WERI-Rb-1 (cell line): ENCODE data around the gene SNX24.

Experiments used
- DNase-seq: peaks from one replicate; pipeline ENCODE4 v3.0.0-alpha.2; 2020
- H3K27ac ChIP-seq: fragments of 250-450 bp; sonication (Bioruptor Pico); 2 replicates; pipeline ENCODE4 v1.5.1; 2020; ENCODE audit warnings: mild to moderate bottlenecking, moderate library complexity
- H3K27me3 ChIP-seq: fragments of 250-450 bp; sonication (Bioruptor Pico); 2 replicates; pipeline ENCODE4 v1.5.1; 2021; ENCODE audit warnings: mild to moderate bottlenecking, low read depth, moderate library complexity; ENCODE audit not compliant: insufficient read depth, severe bottlenecking
- H3K36me3 ChIP-seq: fragments of 250-450 bp; sonication (Bioruptor Pico); 2 replicates; pipeline ENCODE4 v1.5.1; 2020; ENCODE audit warnings: mild to moderate bottlenecking, moderate library complexity
- H3K4me3 ChIP-seq: 2 replicates; pipeline ENCODE4 v1.5.1; 2011; ENCODE audit warnings: low read depth, mild to moderate bottlenecking, control low read depth, low read length
- H3K9me3 ChIP-seq: fragments of 250-450 bp; sonication (Bioruptor Pico); 2 replicates; pipeline ENCODE4 v1.5.1; 2021; ENCODE audit warnings: mild to moderate bottlenecking, moderate library complexity; ENCODE audit not compliant: severe bottlenecking
- CTCF ChIP-seq: IDR thresholded peaks from 2 replicates; pipeline ENCODE4 v1.5.1; 2011; ENCODE audit warnings: low read depth, mild to moderate bottlenecking, control low read depth, inconsistent platforms, low read length

Gene SNX24

DNA sequence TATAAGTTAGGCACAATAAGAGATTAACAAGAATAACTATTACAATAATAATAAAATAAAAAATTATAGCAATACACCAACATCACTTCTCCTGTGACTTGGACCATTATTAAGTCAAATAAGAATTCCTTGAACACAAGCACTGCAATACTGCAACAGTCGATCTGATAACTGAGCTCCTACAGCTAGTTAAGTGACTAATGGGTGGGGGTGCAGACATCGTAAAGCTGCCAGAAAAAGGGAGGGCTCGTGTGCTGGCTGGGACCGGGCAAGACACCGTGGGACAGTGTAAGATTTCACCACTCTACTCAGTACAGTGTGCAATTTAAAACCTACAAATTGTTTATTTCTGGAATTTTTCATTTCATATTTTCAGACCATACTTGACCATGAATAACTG is 78.8 kb downstream of the SNX24 start:
- no peak overlapping the region for H3K4me3 ChIP-seq
- TF ChIP-seq CTCF: no peak
- no peaks in the 10 kb centered on the region for H3K36me3 ChIP-seq
- H3K27me3 ChIP-seq: no peaks in the 10 kb centered on the region
- H3K9me3 ChIP-seq: no peaks in the 10 kb centered on the region
- H3K27ac ChIP-seq: no peak overlapping the region
- DNase-seq: no peak

- Histone ChIP-seq H3K36me3 (no peaks in the 10 kb centered on the region), H3K4me3 (no peak overlapping the region), H3K9me3 (no peaks in the 10 kb centered on the region), H3K27ac (no peak overlapping the region), H3K27me3 (no peaks in the 10 kb centered on the region)
- no peak for DNase-seq
- TF ChIP-seq CTCF: no peak
These were observed 79.4 kb downstream of the SNX24 start for GRCh38 chr5:122924719-122925395.

GRCh38 chr5:122929001-122929400 is 83.6 kb downstream of the SNX24 start:
- DNase-seq: no peak
- no peak for TF ChIP-seq CTCF
- Histone ChIP-seq H3K36me3 (no peaks in the 10 kb centered on the region), H3K4me3 (no peak overlapping the region), H3K27ac (no peak overlapping the region), H3K9me3 (no peaks in the 10 kb centered on the region), H3K27me3 (no peaks in the 10 kb centered on the region)

- Histone ChIP-seq H3K36me3 (no peaks in the 10 kb centered on the region), H3K27me3 (no peaks in the 10 kb centered on the region), H3K4me3 (no peak overlapping the region), H3K27ac (no peak overlapping the region), H3K9me3 (no peaks in the 10 kb centered on the region)
- no peak for DNase-seq
- TF ChIP-seq CTCF: no peak
These were observed 84.6 kb downstream of the SNX24 start for GRCh38 chr5:122929980-122930379.

DNA sequence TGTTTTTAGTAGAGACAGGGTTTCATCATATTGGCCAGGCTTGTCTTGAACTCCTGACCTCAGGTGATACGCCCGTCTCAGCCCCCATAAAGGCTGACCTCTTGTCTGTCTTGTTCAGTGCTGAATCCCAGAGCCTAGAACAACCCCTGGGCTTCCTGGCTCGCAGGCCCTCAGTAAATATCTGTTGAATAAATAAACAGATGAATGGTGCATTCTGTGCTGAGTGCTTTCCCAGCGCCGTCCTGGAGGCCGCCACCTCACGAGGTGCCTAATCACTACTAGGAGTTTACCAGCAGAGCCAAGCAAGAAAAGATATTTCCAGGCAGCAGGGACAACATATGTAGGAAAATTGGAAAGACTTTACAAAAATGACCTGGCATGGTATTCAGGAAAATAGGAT is 88.5 kb downstream of the SNX24 start:
- Histone ChIP-seq H3K4me3 (no peak overlapping the region), H3K27me3 (no peaks in the 10 kb centered on the region), H3K9me3 (no peaks in the 10 kb centered on the region), H3K27ac (no peak overlapping the region), H3K36me3 (no peaks in the 10 kb centered on the region)
- no peak for DNase-seq
- no peak for TF ChIP-seq CTCF

- H3K4me3 ChIP-seq: no peak overlapping the region
- no peak for DNase-seq
- H3K36me3 ChIP-seq: no peaks in the 10 kb centered on the region
- TF ChIP-seq CTCF: no peak
- H3K9me3 ChIP-seq: no peaks in the 10 kb centered on the region
- H3K27me3 ChIP-seq: no peaks in the 10 kb centered on the region
- no peak overlapping the region for H3K27ac ChIP-seq
These were observed 90.7 kb downstream of the SNX24 start for GRCh38 chr5:122936088-122936487.
